Measurements from ENCODE around the gene UBL4B. TPM values are rescaled to one million over a fixed set of nuclear protein-coding genes. Genes with fewer than 3 reads are reported as not detected.

Gene UBL4B, protein sequence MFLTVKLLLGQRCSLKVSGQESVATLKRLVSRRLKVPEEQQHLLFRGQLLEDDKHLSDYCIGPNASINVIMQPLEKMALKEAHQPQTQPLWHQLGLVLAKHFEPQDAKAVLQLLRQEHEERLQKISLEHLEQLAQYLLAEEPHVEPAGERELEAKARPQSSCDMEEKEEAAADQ
- not detected in 2 replicates for total RNA-seq

DNA sequence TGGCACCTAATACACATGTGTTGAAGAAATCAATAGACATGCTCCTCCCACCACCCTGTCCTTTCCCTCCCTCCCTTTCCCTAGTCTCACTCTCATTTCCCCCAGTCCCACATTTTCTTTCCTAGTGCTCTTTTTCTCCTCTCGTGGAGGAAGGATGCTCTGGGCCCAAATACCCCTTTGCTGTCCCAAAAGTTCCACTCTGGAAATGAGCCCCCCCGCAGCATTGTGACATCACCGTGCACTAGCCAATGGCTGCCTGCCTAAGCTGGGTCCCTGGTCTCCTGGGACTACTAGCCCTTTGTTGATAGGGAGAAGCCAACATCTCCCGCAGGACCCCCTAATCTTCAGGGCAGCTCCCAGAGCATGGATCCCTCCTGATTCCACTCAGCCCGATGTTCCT is at the start of gene UBL4B:
UBL4B (plus strand) TSS at position 301 of the 400 bp plus-strand sequence; CDS start at position 393, 92 bp downstream.
- no peak for DNase-seq (ENCODE audit: low read depth)
- H3K4me3 ChIP-seq (ENCODE audit: low read depth, low read length) = no peak within 1 kb of the TSS
- TF ChIP-seq, protein P1, sequence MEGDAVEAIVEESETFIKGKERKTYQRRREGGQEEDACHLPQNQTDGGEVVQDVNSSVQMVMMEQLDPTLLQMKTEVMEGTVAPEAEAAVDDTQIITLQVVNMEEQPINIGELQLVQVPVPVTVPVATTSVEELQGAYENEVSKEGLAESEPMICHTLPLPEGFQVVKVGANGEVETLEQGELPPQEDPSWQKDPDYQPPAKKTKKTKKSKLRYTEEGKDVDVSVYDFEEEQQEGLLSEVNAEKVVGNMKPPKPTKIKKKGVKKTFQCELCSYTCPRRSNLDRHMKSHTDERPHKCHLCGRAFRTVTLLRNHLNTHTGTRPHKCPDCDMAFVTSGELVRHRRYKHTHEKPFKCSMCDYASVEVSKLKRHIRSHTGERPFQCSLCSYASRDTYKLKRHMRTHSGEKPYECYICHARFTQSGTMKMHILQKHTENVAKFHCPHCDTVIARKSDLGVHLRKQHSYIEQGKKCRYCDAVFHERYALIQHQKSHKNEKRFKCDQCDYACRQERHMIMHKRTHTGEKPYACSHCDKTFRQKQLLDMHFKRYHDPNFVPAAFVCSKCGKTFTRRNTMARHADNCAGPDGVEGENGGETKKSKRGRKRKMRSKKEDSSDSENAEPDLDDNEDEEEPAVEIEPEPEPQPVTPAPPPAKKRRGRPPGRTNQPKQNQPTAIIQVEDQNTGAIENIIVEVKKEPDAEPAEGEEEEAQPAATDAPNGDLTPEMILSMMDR (conservative IDR thresholded peaks at IDR 0.05; ENCODE audit: low read depth, low read length) = no peak

DNA sequence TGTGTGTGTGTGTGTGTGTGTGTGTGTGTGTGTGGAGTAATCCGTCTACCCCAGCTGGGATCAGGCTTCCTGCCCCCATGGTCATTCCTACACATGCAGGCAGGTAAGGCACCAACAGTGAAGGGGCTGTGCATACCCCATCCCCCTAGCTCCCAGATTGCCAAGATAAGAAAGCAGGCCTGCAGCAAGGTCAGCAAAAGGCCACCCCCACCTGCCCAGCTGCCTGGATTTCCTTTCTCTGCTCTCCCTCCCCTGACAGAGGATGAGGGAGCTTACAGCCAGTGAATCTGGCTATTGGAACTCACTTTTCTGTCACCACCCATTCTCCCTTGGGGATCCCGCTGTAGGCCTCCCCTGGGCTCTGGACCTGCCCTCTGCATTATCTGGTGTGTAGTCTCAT is 49.6 kb upstream of the UBL4B start:
- TF ChIP-seq, protein P1 (conservative IDR thresholded peaks at IDR 0.05; ENCODE audit: low read depth, low read length) = no peak
- no peak overlapping the region for H3K4me3 ChIP-seq (ENCODE audit: low read depth, low read length)
- DNase-seq (ENCODE audit: low read depth) = no peak

DNA sequence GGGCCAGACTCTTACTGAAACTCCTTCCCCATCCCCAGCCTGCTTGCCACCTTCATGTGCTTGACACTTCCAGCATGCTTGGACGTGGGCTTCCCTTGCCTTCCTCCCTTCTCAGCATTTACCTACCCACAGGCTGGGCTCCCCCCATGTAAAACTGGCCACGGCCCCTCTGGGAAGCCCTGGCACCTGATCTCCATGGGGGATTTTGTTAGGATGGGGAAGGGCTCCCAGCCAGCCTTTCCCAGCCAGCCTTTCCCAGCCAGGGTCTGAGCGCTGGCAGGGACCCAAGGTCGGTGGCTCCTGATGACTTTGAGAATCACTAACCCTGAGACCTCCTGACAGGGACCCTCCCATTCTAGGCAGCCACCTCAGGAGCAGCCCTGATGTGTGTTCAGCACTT is 48.5 kb upstream of the UBL4B start:
- no peak overlapping the region for H3K4me3 ChIP-seq (ENCODE audit: low read depth, low read length)
- DNase-seq (ENCODE audit: low read depth) = no peak
- TF ChIP-seq, protein P1 (conservative IDR thresholded peaks at IDR 0.05; ENCODE audit: low read depth, low read length) = no peak

DNA sequence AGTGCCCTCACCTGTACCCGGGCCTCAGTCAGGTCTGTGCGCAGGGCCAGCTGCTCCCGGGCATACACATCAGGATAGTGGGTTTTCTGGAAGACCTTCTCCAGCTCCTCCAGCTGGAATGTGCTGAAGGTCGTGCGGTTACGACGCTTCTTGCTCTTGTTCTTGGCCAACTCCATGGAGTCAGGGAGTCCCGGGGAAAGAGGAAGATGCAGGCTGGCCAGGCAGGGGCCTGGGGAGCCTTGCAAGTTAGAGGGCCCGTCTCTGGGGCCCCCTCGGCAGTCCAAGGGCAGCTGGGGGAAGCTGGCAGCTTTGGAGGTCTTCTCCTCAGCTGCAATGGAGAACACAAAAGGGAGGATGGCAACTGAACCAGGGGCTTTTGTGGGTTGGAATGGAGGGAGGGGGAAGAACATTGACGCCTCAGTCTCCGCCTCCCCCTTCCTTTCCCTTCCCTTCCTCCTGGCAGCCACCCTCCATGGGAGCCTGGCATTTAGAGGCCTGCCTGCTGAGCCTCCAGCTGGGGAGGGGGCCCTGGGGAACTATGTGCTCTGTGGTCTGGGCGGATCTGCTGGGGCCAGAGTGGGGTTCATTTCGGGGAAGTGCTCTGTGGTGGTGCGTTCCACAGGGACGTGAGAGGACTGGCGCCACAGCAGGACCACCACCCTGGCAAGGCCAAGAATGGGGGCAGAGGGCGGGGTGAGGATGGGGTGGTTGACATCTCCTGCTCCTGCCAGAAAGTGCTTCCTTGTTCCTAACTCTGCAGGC is 47.5 kb upstream of the UBL4B start:
- TF ChIP-seq, protein P1 (conservative IDR thresholded peaks at IDR 0.05; ENCODE audit: low read depth, low read length) = no peak
- no peak for DNase-seq (ENCODE audit: low read depth)

DNA sequence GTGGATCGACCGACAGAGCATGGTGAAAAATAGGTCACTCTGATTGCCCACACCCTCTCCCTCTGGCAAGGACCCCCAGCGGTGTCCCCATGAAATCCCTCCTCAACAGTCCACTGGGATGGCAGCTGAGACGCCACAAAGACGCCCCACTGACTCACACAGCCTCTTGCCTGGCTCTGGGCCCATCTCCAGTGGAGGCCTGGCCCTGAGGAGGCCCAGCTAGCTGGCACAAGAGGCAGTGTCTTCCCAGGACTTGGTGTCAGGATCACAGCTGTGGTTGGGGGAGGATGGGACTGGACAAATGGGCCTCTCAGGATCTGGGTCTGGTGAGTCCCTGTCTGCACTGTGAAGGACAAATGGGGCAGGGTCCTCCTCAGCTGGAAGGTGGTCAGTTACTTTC is 46.4 kb upstream of the UBL4B start:
- H3K4me3 ChIP-seq (ENCODE audit: low read depth, low read length) = no peak overlapping the region
- TF ChIP-seq, protein P1 (conservative IDR thresholded peaks at IDR 0.05; ENCODE audit: low read depth, low read length) = no peak
- DNase-seq (ENCODE audit: low read depth) = no peak

More for the DNA sequence above, 47.5 kb upstream of the UBL4B start:
- no peak overlapping the region for H3K4me3 ChIP-seq (ENCODE audit: low read depth, low read length)

DNA sequence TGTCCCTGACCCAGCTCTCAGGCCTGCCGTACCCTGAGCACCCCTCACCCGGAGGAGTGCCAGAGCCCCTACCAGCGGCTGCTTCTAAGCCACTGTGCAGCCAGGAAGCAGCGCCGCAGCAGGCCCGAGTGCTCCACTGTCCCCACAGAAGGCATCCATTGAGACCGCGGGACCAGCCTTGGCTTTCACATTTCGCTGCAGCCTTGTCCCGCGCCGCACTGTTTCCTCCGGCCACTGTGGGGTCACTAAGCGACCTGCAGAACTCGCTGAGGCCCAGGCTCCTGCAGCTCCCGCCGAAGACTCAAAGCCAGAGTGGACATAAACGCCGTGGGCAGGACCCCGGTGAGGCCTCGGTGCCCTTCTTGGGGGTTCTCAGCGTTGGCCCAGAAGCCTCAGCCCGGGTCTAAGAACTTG is 44.8 kb upstream of the UBL4B start:
- H3K4me3 ChIP-seq (ENCODE audit: low read depth, low read length) = no peak overlapping the region
- DNase-seq (ENCODE audit: low read depth) = no peak
- TF ChIP-seq, protein P1 (conservative IDR thresholded peaks at IDR 0.05; ENCODE audit: low read depth, low read length) = no peak

Data from epithelial cell of proximal tubule (primary cell).